ENCODE measurements around the gene MVB12B. TPM values are rescaled to one million over a fixed set of nuclear protein-coding genes. Genes with fewer than 3 reads are reported as not detected.

MVB12B gene
- total and polyA plus RNA-seq, 8 donors: 2.6 to 6.7 (median 4.0) TPM

- H3K4me1 ChIP-seq: no peaks in the 10 kb centered on the region
- DNase-seq: no peak
- intact Hi-C loops (cut with DNase I): no loop called here
- WGBS, 2 donors: 88 to 90% methylated on average over 9 of the region's 9 CpGs
- H3K36me3 ChIP-seq: peaks cover 0 to 8% (median 0%) of the 10 kb centered on the region in 3 donors
- TF ChIP-seq, protein P1, sequence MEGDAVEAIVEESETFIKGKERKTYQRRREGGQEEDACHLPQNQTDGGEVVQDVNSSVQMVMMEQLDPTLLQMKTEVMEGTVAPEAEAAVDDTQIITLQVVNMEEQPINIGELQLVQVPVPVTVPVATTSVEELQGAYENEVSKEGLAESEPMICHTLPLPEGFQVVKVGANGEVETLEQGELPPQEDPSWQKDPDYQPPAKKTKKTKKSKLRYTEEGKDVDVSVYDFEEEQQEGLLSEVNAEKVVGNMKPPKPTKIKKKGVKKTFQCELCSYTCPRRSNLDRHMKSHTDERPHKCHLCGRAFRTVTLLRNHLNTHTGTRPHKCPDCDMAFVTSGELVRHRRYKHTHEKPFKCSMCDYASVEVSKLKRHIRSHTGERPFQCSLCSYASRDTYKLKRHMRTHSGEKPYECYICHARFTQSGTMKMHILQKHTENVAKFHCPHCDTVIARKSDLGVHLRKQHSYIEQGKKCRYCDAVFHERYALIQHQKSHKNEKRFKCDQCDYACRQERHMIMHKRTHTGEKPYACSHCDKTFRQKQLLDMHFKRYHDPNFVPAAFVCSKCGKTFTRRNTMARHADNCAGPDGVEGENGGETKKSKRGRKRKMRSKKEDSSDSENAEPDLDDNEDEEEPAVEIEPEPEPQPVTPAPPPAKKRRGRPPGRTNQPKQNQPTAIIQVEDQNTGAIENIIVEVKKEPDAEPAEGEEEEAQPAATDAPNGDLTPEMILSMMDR (IDR thresholded peaks at IDR 0.05): no peak
- H3K9me3 ChIP-seq: no peaks in the 10 kb centered on the region
- no peak for FAIRE-seq
- H3K27ac ChIP-seq: no peak overlapping the region
- H3K27me3 ChIP-seq: no peaks in the 10 kb centered on the region
- H3K4me3 ChIP-seq: no peak overlapping the region
- no peak for ATAC-seq
These were observed 66.2 kb downstream of the MVB12B start for GRCh38 chr9:126392662-126393371.

- intact Hi-C loops (cut with DNase I): no loop called here
- TF ChIP-seq, protein P1 (IDR thresholded peaks at IDR 0.05): no peak
- Histone ChIP-seq H3K27me3 (no peaks in the 10 kb centered on the region), H3K9me3 (no peaks in the 10 kb centered on the region), H3K36me3 (peaks cover 0 to 8% (median 0%) of the 10 kb centered on the region in 3 donors), H3K4me3 (no peak overlapping the region), H3K4me1 (no peaks in the 10 kb centered on the region), H3K27ac (no peak overlapping the region)
- no peak for FAIRE-seq
- no peak for DNase-seq
- 80 to 82% methylated on average over 6 of the region's 6 CpGs for WGBS, 2 donors
- no peak for ATAC-seq
These were observed 67.2 kb downstream of the MVB12B start for GRCh38 chr9:126393876-126394275.

- no peak for ATAC-seq
- no peak for FAIRE-seq
- WGBS, 2 donors: 88 to 91% methylated on average over 9 of the region's 9 CpGs
- intact Hi-C loops (cut with DNase I): loop anchor here in 1 of 3 donors (5.0 kb wide), 2 partner anchors 93 to 988 kb away; no protein-coding TSS in a partner anchor
- Histone ChIP-seq H3K4me1 (no peaks in the 10 kb centered on the region), H3K4me3 (no peak overlapping the region), H3K36me3 (peaks cover 0 to 8% (median 0%) of the 10 kb centered on the region in 3 donors), H3K27me3 (no peaks in the 10 kb centered on the region), H3K27ac (no peak overlapping the region), H3K9me3 (no peaks in the 10 kb centered on the region)
- DNase-seq: no peak
- TF ChIP-seq, protein P1 (IDR thresholded peaks at IDR 0.05): no peak
These were observed 68.2 kb downstream of the MVB12B start for GRCh38 chr9:126394802-126395201.

- no peak for FAIRE-seq
These were observed 69.0 kb downstream of the MVB12B start for GRCh38 chr9:126395439-126396212.

More at GRCh38 chr9:126395439-126396212, 69.0 kb downstream of the MVB12B start:
- intact Hi-C loops (cut with DNase I): loop anchor here in 1 of 3 donors (5.0 kb wide), 2 partner anchors 93 to 988 kb away; no protein-coding TSS in a partner anchor
- DNase-seq (no peak), ATAC-seq (no peak)
- TF ChIP-seq, protein P1 (IDR thresholded peaks at IDR 0.05): no peak
- Histone ChIP-seq H3K4me3 (no peak overlapping the region), H3K4me1 (no peaks in the 10 kb centered on the region), H3K36me3 (peaks cover 0 to 8% (median 0%) of the 10 kb centered on the region in 3 donors), H3K9me3 (no peaks in the 10 kb centered on the region), H3K27me3 (no peaks in the 10 kb centered on the region), H3K27ac (no peak overlapping the region)
- WGBS, 2 donors: 56 to 62% methylated on average over 7 of the region's 7 CpGs
